Measurements from ENCODE around the gene SAMD4B. TPM values are rescaled to one million over a fixed set of nuclear protein-coding genes. Genes with fewer than 3 reads are reported as not detected.

Gene SAMD4B
- total RNA-seq, 1 experiment from 2014 or later: 164 TPM

DNA sequence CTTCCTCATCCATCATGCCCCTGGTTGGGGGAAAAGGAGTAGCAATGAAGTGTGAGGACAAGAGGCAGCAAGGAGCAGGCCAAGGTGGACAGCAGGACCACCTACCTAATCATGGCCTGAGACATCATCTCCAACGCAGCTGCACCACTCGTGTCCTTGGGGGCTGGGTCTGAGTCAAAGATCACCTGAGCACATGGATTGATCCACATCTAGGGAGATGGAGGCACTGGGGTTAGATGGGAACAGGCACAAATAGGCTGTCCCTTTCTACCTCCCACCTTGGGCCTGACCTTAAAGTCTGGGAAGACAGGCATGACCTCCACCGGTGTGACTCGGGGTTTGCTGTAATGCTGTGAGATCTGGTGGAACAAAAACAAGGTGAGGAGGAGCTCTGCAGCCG lies 46.4 kb downstream of the SAMD4B start (continued):
- TF ChIP-seq, protein P1, sequence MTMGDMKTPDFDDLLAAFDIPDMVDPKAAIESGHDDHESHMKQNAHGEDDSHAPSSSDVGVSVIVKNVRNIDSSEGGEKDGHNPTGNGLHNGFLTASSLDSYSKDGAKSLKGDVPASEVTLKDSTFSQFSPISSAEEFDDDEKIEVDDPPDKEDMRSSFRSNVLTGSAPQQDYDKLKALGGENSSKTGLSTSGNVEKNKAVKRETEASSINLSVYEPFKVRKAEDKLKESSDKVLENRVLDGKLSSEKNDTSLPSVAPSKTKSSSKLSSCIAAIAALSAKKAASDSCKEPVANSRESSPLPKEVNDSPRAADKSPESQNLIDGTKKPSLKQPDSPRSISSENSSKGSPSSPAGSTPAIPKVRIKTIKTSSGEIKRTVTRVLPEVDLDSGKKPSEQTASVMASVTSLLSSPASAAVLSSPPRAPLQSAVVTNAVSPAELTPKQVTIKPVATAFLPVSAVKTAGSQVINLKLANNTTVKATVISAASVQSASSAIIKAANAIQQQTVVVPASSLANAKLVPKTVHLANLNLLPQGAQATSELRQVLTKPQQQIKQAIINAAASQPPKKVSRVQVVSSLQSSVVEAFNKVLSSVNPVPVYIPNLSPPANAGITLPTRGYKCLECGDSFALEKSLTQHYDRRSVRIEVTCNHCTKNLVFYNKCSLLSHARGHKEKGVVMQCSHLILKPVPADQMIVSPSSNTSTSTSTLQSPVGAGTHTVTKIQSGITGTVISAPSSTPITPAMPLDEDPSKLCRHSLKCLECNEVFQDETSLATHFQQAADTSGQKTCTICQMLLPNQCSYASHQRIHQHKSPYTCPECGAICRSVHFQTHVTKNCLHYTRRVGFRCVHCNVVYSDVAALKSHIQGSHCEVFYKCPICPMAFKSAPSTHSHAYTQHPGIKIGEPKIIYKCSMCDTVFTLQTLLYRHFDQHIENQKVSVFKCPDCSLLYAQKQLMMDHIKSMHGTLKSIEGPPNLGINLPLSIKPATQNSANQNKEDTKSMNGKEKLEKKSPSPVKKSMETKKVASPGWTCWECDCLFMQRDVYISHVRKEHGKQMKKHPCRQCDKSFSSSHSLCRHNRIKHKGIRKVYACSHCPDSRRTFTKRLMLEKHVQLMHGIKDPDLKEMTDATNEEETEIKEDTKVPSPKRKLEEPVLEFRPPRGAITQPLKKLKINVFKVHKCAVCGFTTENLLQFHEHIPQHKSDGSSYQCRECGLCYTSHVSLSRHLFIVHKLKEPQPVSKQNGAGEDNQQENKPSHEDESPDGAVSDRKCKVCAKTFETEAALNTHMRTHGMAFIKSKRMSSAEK (CRISPR knock-in tag; IDR thresholded peaks at IDR 0.05; ENCODE audit: borderline replicate concordance): no peak
- TF ChIP-seq, protein P2, sequence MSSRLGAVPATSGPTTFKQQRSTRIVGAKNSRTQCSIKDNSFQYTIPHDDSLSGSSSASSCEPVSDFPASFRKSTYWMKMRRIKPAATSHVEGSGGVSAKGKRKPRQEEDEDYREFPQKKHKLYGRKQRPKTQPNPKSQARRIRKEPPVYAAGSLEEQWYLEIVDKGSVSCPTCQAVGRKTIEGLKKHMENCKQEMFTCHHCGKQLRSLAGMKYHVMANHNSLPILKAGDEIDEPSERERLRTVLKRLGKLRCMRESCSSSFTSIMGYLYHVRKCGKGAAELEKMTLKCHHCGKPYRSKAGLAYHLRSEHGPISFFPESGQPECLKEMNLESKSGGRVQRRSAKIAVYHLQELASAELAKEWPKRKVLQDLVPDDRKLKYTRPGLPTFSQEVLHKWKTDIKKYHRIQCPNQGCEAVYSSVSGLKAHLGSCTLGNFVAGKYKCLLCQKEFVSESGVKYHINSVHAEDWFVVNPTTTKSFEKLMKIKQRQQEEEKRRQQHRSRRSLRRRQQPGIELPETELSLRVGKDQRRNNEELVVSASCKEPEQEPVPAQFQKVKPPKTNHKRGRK (CRISPR knock-in tag; IDR thresholded peaks at IDR 0.05; ENCODE audit: borderline replicate concordance): no peak
- no peak for TF ChIP-seq ETV6 (CRISPR knock-in tag; IDR thresholded peaks at IDR 0.05)
- TF ChIP-seq, protein P3, sequence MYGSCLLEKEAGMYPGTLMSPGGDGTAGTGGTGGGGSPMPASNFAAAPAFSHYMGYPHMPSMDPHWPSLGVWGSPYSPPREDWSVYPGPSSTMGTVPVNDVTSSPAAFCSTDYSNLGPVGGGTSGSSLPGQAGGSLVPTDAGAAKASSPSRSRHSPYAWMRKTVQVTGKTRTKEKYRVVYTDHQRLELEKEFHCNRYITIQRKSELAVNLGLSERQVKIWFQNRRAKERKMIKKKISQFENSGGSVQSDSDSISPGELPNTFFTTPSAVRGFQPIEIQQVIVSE (CRISPR knock-in tag; IDR thresholded peaks at IDR 0.05; ENCODE audit: borderline replicate concordance): no peak
- TF ChIP-seq KAT7 (CRISPR knock-in tag; IDR thresholded peaks at IDR 0.05; ENCODE audit: borderline replicate concordance): no peak
- no peak for TF ChIP-seq GTF2I (CRISPR knock-in tag; conservative IDR thresholded peaks at IDR 0.05)
- TF ChIP-seq, protein P4, sequence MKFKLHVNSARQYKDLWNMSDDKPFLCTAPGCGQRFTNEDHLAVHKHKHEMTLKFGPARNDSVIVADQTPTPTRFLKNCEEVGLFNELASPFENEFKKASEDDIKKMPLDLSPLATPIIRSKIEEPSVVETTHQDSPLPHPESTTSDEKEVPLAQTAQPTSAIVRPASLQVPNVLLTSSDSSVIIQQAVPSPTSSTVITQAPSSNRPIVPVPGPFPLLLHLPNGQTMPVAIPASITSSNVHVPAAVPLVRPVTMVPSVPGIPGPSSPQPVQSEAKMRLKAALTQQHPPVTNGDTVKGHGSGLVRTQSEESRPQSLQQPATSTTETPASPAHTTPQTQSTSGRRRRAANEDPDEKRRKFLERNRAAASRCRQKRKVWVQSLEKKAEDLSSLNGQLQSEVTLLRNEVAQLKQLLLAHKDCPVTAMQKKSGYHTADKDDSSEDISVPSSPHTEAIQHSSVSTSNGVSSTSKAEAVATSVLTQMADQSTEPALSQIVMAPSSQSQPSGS (CRISPR knock-in tag; IDR thresholded peaks at IDR 0.05; ENCODE audit: borderline replicate concordance, low read depth): no peak
- TF ChIP-seq GABPB1 (CRISPR knock-in tag; IDR thresholded peaks at IDR 0.05): no peak

DNA sequence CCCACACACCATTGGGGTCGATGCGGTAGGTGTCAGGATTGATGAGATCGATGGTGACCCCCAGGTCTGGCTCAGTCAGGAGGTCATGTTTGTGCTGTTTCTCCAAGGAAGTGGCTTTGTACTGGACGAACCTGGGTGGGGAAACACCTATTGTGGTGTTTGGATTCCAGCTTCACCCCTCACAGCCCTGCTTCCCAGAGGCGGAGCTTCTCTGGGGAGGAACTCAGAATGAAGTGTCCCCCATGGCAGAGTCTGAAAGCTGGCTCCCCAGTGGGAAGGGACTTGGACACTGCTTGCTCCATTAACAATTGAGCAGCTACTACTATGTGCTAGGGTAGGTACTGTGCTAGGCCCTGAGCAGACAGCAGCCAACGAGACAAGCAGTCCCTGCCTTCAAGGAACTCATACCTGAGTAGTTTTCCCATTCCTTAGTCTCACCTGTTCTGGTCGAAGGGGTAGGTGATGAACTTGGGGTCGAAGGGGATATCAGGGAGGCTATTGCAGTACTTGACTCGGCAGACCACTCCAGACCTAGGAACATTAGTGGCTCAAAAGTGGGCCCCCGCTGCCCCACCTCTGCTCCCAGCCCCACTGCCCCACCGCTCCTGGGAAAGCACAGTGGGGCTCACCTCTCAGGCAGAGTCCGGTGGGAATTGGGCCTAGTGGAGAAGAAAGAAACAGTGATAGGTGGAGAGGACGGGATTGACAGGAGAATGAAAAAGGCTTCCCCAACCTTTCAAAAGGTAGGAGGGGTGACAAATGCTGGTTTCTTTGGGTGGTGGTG lies 47.6 kb downstream of the SAMD4B start:
- Mint-ChIP-seq H3K4me1 (peaks cover 21% of the 10 kb centered on the region), H3K4me3 (peak overlapping the region; percentile 100), H3K27ac (peak overlapping the region; percentile 99), H3K36me3 (peaks cover 48% of the 10 kb centered on the region), H3K27me3 (ENCODE audit: low read depth) (no peaks in the 10 kb centered on the region; the same call in 1 of the 2 replicates), H3K9me3 (no peaks in the 10 kb centered on the region)
- ATAC-seq: no peak
- CTCF ChIA-PET: interaction anchor here (1.6 kb wide), 1 partner anchor 84 kb away, joined by 6 read pairs; no protein-coding TSS in a partner anchor
- POLR2A ChIA-PET: interaction anchor here (0.8 to 2.0 kb wide), 2 partner anchors 46 to 87 kb away, joined by 4 to 17 read pairs; partner anchors contain the start of gene RPS16
- TF ChIP-seq NFATC4 (CRISPR knock-in tag; IDR thresholded peaks at IDR 0.05): no peak
- DNase-seq (ENCODE audit: low spot score): no peak

DNA sequence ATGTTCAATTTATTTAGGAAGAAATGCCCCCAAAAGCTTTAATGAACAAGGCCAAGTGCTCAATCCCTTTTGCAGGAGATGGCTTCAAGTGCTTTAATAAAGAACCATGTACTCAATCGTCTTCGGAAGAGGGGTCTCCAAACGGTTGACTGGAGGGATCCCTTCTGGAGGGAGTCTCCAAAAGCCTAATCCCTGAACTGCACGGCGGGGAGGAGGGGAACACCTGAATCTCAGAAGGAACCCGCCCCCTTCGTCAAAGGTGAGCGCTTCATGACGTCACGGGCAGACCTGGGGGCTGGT lies 48.2 kb downstream of the SAMD4B start:
- TF ChIP-seq EMX1 (CRISPR knock-in tag; IDR thresholded peaks at IDR 0.05) (0 out of 2 replicates have a peak, but pooled peaks have one; percentile 10), TEAD1 (CRISPR knock-in tag; IDR thresholded peaks at IDR 0.05) (no peak)
- DNase-seq (ENCODE audit: low spot score): no peak
- ChIA-PET CTCF (interaction anchor here (1.6 to 2.3 kb wide), 3 partner anchors 11 to 84 kb away, joined by 6 to 17 read pairs (median 9); partner anchors contain the start of gene PLEKHG2), POLR2A (interaction anchor here (0.8 to 2.1 kb wide), 9 partner anchors 12 to 90 kb away, joined by 3 to 25 read pairs (median 4); partner anchors contain the start of genes PLEKHG2, RPS16 and TIMM50)
- no peaks in the 10 kb centered on the region; the same call in 1 of the 2 replicates for H3K27me3 Mint-ChIP-seq (ENCODE audit: low read depth)
- ATAC-seq: no peak
- H3K27ac Mint-ChIP-seq: peak overlapping the region; percentile 99
- H3K4me1 Mint-ChIP-seq: peaks cover 17% of the 10 kb centered on the region
- H3K36me3 Mint-ChIP-seq: peaks cover 54% of the 10 kb centered on the region
- peak overlapping the region; percentile 100 for H3K4me3 Mint-ChIP-seq
- no peaks in the 10 kb centered on the region for H3K9me3 Mint-ChIP-seq

Data from WTC11 (cell line).